ENCODE measurements around the gene SLIT1.

SLIT1 gene

GRCh38 chr10:97050205-97050745, 135.5 kb downstream of the SLIT1 start:
- Histone ChIP-seq H3K27me3 (peaks cover 18% of the 10 kb centered on the region), H3K27ac (no peak overlapping the region), H3K4me1 (ENCODE audit: control insufficient read depth in 1 of 2, insufficient read depth in 1 of 2, low read depth in 1 of 2, low read length in 1 of 2) (no peaks in the 10 kb centered on the region), H3K36me3 (no peaks in the 10 kb centered on the region), H3K9me3 (no peaks in the 10 kb centered on the region), H3K4me3 (ENCODE audit: low read depth in 1 of 2, low read length in 1 of 2) (no peak overlapping the region)
- TF ChIP-seq, protein P1, sequence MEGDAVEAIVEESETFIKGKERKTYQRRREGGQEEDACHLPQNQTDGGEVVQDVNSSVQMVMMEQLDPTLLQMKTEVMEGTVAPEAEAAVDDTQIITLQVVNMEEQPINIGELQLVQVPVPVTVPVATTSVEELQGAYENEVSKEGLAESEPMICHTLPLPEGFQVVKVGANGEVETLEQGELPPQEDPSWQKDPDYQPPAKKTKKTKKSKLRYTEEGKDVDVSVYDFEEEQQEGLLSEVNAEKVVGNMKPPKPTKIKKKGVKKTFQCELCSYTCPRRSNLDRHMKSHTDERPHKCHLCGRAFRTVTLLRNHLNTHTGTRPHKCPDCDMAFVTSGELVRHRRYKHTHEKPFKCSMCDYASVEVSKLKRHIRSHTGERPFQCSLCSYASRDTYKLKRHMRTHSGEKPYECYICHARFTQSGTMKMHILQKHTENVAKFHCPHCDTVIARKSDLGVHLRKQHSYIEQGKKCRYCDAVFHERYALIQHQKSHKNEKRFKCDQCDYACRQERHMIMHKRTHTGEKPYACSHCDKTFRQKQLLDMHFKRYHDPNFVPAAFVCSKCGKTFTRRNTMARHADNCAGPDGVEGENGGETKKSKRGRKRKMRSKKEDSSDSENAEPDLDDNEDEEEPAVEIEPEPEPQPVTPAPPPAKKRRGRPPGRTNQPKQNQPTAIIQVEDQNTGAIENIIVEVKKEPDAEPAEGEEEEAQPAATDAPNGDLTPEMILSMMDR (IDR thresholded peaks at IDR 0.05): no peak

DNA sequence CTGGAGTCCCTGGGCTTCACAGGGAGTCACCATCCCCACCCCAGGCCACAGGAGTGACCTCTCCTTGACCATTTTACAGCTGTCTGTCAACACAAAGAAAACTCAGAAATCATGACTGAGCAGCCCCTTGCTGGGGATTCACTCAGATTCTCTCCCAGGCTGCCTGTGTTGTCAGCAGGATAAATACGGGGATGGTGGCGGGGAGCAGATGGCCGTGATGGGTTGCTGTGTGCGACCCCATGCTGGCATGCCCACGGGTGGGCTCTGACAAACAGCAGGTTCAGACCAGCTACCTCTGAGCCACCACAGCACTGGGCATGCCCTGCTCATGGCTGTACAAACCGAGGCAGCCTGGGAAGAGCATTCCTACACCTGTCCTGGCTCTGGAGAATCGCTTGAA, 136.1 kb downstream of the SLIT1 start:
- no peaks in the 10 kb centered on the region for H3K9me3 ChIP-seq
- TF ChIP-seq, protein P1 (IDR thresholded peaks at IDR 0.05): no peak
- H3K27me3 ChIP-seq: peaks cover 18% of the 10 kb centered on the region
- no peak overlapping the region for H3K27ac ChIP-seq
- H3K36me3 ChIP-seq: no peaks in the 10 kb centered on the region
- H3K4me1 ChIP-seq (ENCODE audit: control insufficient read depth in 1 of 2, insufficient read depth in 1 of 2, low read depth in 1 of 2, low read length in 1 of 2): no peaks in the 10 kb centered on the region
- no peak overlapping the region for H3K4me3 ChIP-seq (ENCODE audit: low read depth in 1 of 2, low read length in 1 of 2)

- Histone ChIP-seq H3K4me3 (ENCODE audit: low read depth in 1 of 2, low read length in 1 of 2) (no peak overlapping the region), H3K27me3 (peaks cover 18% of the 10 kb centered on the region), H3K4me1 (ENCODE audit: control insufficient read depth in 1 of 2, insufficient read depth in 1 of 2, low read depth in 1 of 2, low read length in 1 of 2) (no peaks in the 10 kb centered on the region), H3K27ac (no peak overlapping the region), H3K36me3 (no peaks in the 10 kb centered on the region), H3K9me3 (no peaks in the 10 kb centered on the region)
- TF ChIP-seq, protein P1 (IDR thresholded peaks at IDR 0.05): no peak
Measured at GRCh38 chr10:97048649-97049427, 136.9 kb downstream of the SLIT1 start.

- H3K27me3 ChIP-seq: peaks cover 13% of the 10 kb centered on the region
- H3K4me3 ChIP-seq (ENCODE audit: low read depth in 1 of 2, low read length in 1 of 2): no peak overlapping the region
- no peaks in the 10 kb centered on the region for H3K4me1 ChIP-seq (ENCODE audit: control insufficient read depth in 1 of 2, insufficient read depth in 1 of 2, low read depth in 1 of 2, low read length in 1 of 2)
- no peak overlapping the region for H3K27ac ChIP-seq
- no peaks in the 10 kb centered on the region for H3K9me3 ChIP-seq
- TF ChIP-seq, protein P1 (IDR thresholded peaks at IDR 0.05): no peak
- no peaks in the 10 kb centered on the region for H3K36me3 ChIP-seq
Measured at GRCh38 chr10:97047788-97048187, 138.0 kb downstream of the SLIT1 start.

- no peaks in the 10 kb centered on the region for H3K9me3 ChIP-seq
- H3K27ac ChIP-seq: no peak overlapping the region
- peaks cover 7% of the 10 kb centered on the region for H3K27me3 ChIP-seq
- no peak overlapping the region for H3K4me3 ChIP-seq (ENCODE audit: low read depth in 1 of 2, low read length in 1 of 2)
- no peaks in the 10 kb centered on the region for H3K4me1 ChIP-seq (ENCODE audit: control insufficient read depth in 1 of 2, insufficient read depth in 1 of 2, low read depth in 1 of 2, low read length in 1 of 2)
- H3K36me3 ChIP-seq: no peaks in the 10 kb centered on the region
- TF ChIP-seq, protein P1 (IDR thresholded peaks at IDR 0.05): no peak
Measured at GRCh38 chr10:97047083-97047736, 138.5 kb downstream of the SLIT1 start.
